Heart left ventricle (tissue), 16 donors: Measurements from ENCODE around the gene XYLT1. TPM values are rescaled to one million over a fixed set of nuclear protein-coding genes. Genes with fewer than 3 reads are reported as not detected.
A peak's percentile ranks its signal among the peaks of the same experiment; 100 is the strongest.

ENCODE experiments used
- ATAC-seq, 4 donors: fragments of 200-7000 bp; cut with Tn5 transposase; one replicate each; pipeline ENCODE4 v1.9.1; 2020 to 2022; ENCODE audit warnings: moderate library complexity in 4 of 4, mild to moderate bottlenecking in 3 of 4, moderate number of reproducible peaks in 1 of 4
- DNase-seq, 5 donors: peaks; one replicate each; pipeline ENCODE4 v3.0.0-alpha.2; 2020
- H3K27ac ChIP-seq, 12 donors: fragments of 200-600 bp; sonication (generic) in 4 of 12; one replicate each; pipeline versions ENCODE4 v1.5.0 to v1.8.0; 2016 to 2022; ENCODE audit warnings: mild to moderate bottlenecking in 2 of 12
- H3K27me3 ChIP-seq, 9 donors: fragments of 200-600 bp; sonication (generic) in 2 of 9; one replicate each; pipeline versions ENCODE4 v1.5.1 to v1.8.0; 2016 to 2022; ENCODE audit warnings: mild to moderate bottlenecking in 3 of 9
- H3K36me3 ChIP-seq, 9 donors: fragments of 200-600 bp; sonication (generic) in 2 of 9; one replicate each; pipeline versions ENCODE4 v1.5.0 to v1.8.0; 2018 to 2022; ENCODE audit warnings: mild to moderate bottlenecking in 2 of 9
- H3K4me1 ChIP-seq, 12 donors: fragments of 200-600 bp; sonication (generic) in 4 of 12; one replicate each; pipeline versions ENCODE4 v1.5.0 to v1.8.0; 2016 to 2022; ENCODE audit warnings: mild to moderate bottlenecking in 3 of 12
- H3K4me3 ChIP-seq, 12 donors: fragments of 200-600 bp; sonication (generic) in 4 of 12; one replicate each; pipeline versions ENCODE4 v1.5.0 to v1.8.0; 2017 to 2022; ENCODE audit warnings: mild to moderate bottlenecking in 9 of 12, moderate library complexity in 4 of 12
- H3K9me3 ChIP-seq, 12 donors: fragments of 200-600 bp; sonication (generic) in 4 of 12; one replicate each; pipeline versions ENCODE4 v1.5.0 to v1.8.0; 2016 to 2022; ENCODE audit warnings: mild to moderate bottlenecking in 1 of 12
- POLR2A ChIP-seq, 2 donors: fragments of 450-650 bp; IDR thresholded peaks; one replicate each; pipeline ENCODE4 v1.6.1; 2017; ENCODE audit warnings: antibody characterized with exemption in 2 of 2, mild to moderate bottlenecking in 2 of 2, moderate library complexity in 2 of 2
- WGBS, 4 donors: extraction: QIAGEN DNeasy Blood & Tissue Kit in 2 of 4; methylation state at CpG; one replicate each; pipeline versions ENCODE4 v1.1.5 to v1.1.7; 2013 to 2018; 5-methylcytosine and 5-hydroxymethylcytosine counted together
- intact Hi-C, 10 donors: fragments of 100-400 bp; cut with DNase I; formaldehyde crosslinking; loops; one replicate each; pipeline versions ENCODE4 v1.11.1 to v1.14.2; 2022
- polyA plus RNA-seq, 2 donors: library from polyadenylated mRNA; stranded (reverse); fragments of 200-250 nt; gene quantifications; one replicate each; pipeline ENCODE4 v1.2.3, GENCODE V29; 2013
- total RNA-seq, 9 donors: library from RNA; depleted of rRNA in 2 of 9; stranded (reverse); fragments of >200 nt in 2 of 9; fragmentation: NEBNext Ultra II Directional in 3 of 9; extraction: Animal tissue kit (Norgen Biotek cat#: 25700) in 3 of 9; gene quantifications; one replicate each; pipeline versions ENCODE4 v1.1.0 to v1.2.4, GENCODE V29; 2016 to 2023
- TF ChIP-seq, protein P1 (sequence below), 12 donors: fragments of 200-600 bp; sonication (generic) in 4 of 12; IDR thresholded peaks; one replicate each; pipeline versions ENCODE4 v1.5.0 to v1.8.0; 2018 to 2022; ENCODE audit warnings: antibody characterized with exemption in 12 of 12, mild to moderate bottlenecking in 5 of 12
- donor health status: ischemic (EF 13 %, LVEDD 7.1; RV severe dilation, severe dysfunction).
- donor health status: healthy with polysubstance abuse.
- donor health status: DM: no; HTN: yes; CAD: no.
- donor health status: DM: no; HTN: no; CAD: no.
- donor health status: ischemic (EF 25% LVEDD 6.9; RV normal size, moderate dysfunction).
- donor health status: ischemic (EF 25% LVEDD 5.7; RV mildly dilated, moderate dysfunction).
- donor health status: healthy.
- donor health status: DM: yes; HTN: yes; CAD: no.
- donor health status: ischemic (EF 35%, LVEDD 5.7; RV mildly dilated, moderate dysfunction).
- donor health status: nonischemic (EF 11% LVEDD 7.7; RV severe dilation, severe dysfunction).
- donor health status: DM: yes; HTN: yes; CAD: no.
- donor health status: PGD.
- donor health status: ischemic (EF 29% LVEDD 5.4; RV normal size, mild dysfunction).
- donor health status: nonischemic (EF 23%, LVEDD 6.1; RV moderate dilation, normal function).

Gene XYLT1
- total and polyA plus RNA-seq, 11 donors: 0.46 to 12.3 (median 2.4) TPM

DNA sequence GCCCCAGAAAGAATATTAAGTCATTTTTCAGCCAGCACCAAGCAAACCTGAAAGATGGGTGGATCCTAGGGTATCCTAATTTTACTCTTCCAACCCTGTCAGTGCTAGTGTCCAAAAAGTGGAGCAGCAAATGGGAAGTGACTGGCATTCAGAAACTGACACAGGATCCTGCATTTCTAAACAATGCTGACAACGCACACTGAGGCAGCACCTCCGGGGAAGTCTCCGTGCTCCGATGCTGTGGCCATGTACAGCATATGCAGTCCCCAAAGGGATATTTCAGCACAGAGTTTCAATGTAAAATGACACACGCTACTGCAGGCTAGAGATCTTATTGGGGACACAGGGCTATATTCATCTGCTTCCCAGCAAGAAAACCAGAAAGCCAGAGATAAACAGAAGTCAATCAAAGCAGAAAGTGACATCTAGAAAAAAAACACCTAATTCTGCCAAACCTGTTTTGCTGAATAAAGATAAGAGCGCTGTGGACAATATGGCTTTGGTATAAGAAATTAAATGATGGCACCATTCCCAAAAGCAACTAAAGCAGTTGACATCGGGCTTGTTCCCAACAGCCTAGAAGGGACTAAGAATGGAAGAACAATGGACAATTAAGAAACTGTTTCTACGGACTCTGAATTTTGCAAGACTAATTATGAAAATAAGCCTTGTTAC lies 17.3 kb downstream of the XYLT1 start:
- no peaks in the 10 kb centered on the region for H3K9me3 ChIP-seq
- 66 to 77% (median 71%) methylated on average over 8 of the region's 8 CpGs for WGBS, 4 donors
- no peaks in the 10 kb centered on the region for H3K36me3 ChIP-seq
- ATAC-seq (no peak), DNase-seq (no peak)
- intact Hi-C loops: loop anchor here in 1 of 10 donors (10.0 kb wide), 1 partner anchor 79 kb away; no protein-coding TSS in a partner anchor
- no peaks in the 10 kb centered on the region for H3K27me3 ChIP-seq
- TF ChIP-seq, protein P1, sequence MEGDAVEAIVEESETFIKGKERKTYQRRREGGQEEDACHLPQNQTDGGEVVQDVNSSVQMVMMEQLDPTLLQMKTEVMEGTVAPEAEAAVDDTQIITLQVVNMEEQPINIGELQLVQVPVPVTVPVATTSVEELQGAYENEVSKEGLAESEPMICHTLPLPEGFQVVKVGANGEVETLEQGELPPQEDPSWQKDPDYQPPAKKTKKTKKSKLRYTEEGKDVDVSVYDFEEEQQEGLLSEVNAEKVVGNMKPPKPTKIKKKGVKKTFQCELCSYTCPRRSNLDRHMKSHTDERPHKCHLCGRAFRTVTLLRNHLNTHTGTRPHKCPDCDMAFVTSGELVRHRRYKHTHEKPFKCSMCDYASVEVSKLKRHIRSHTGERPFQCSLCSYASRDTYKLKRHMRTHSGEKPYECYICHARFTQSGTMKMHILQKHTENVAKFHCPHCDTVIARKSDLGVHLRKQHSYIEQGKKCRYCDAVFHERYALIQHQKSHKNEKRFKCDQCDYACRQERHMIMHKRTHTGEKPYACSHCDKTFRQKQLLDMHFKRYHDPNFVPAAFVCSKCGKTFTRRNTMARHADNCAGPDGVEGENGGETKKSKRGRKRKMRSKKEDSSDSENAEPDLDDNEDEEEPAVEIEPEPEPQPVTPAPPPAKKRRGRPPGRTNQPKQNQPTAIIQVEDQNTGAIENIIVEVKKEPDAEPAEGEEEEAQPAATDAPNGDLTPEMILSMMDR (IDR thresholded peaks at IDR 0.05): no peak
- peaks cover 0 to 38% (median 0%) of the 10 kb centered on the region in 12 donors for H3K4me1 ChIP-seq
- no peak overlapping the region for H3K4me3 ChIP-seq
- H3K27ac ChIP-seq: no peak overlapping the region

DNA sequence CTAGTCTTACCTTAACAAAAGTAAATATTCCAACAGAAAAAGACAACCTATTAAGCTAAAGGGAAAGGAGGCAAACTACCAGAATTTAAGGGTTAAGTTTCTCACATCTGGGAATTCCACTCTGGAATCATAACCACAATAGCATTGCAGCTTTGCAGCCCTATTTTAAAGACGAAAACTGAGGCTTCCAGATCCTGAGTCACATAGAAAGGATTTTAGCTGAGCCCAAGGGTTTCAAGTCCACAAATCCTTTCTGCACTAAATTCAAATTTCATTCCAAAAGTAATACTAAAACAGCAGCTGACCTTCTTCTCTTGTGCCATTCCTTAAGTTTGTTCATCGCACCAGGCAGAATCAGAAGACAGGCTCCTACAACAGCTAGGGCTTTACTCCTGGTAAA lies 17.8 kb downstream of the XYLT1 start:
- DNase-seq (no peak), ATAC-seq (no peak)
- Histone ChIP-seq H3K27ac (no peak overlapping the region), H3K27me3 (no peaks in the 10 kb centered on the region), H3K9me3 (no peaks in the 10 kb centered on the region), H3K4me1 (peaks cover 0 to 43% (median 0%) of the 10 kb centered on the region in 12 donors), H3K36me3 (no peaks in the 10 kb centered on the region), H3K4me3 (no peak overlapping the region)
- WGBS, 4 donors: 74 to 90% (median 79%) methylated on average over 2 of the region's 2 CpGs
- TF ChIP-seq, protein P1 (IDR thresholded peaks at IDR 0.05): no peak
- TF ChIP-seq POLR2A (IDR thresholded peaks at IDR 0.05): no peak
- intact Hi-C loops: loop anchor here in 1 of 10 donors (10.0 kb wide), 1 partner anchor 78 kb away; no protein-coding TSS in a partner anchor

DNA sequence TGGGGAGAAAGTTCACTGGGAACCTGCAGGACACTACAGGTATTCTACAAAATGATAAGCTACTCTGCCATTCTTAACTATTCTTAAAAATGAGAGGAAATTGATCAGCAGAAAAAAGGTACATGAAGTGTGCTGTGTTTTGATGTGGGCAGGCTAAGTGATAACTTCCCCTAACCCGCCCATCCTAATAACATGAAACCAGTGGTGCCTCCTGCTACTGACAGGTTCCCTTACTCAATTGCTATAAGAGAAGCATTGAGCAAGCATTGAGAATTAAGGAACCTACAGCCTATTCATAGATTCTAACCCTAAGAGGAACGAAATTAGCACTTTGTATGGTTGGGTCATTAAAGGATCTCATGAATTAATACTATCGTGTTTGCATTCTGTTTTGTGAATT lies 18.9 kb downstream of the XYLT1 start:
- Histone ChIP-seq H3K27ac (no peak overlapping the region), H3K27me3 (no peaks in the 10 kb centered on the region), H3K4me3 (no peak overlapping the region), H3K36me3 (no peaks in the 10 kb centered on the region), H3K9me3 (no peaks in the 10 kb centered on the region), H3K4me1 (peaks cover 0 to 47% (median 6%) of the 10 kb centered on the region in 12 donors)
- TF ChIP-seq, protein P1 (IDR thresholded peaks at IDR 0.05): no peak
- TF ChIP-seq POLR2A (IDR thresholded peaks at IDR 0.05): no peak
- intact Hi-C loops: loop anchor here in 1 of 10 donors (10.0 kb wide), 1 partner anchor 77 kb away; no protein-coding TSS in a partner anchor
- DNase-seq (no peak), ATAC-seq (peak in 2 of 4 donors; percentile 47 to 56)
- WGBS, 4 donors: 90 to 96% (median 93%) methylated on average over 3 of the region's 3 CpGs

DNA sequence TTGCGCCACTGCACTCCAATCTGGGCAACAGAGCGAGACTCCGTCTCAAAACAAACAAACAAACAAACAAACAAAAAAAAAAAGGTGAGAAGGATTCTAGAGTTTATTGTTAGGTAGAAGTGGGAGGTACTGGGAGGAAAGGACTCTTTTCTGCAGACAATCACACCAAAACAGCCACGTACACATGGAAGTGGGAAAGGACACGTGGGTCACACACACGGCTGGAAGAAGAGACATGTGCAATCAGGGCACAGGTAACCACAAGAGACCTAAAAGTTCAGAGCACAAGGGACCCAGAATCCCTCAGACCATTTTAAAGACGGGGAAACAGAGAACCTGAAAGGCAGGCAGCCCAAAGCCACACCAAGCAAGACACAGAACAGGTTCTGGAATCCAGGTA lies 20.5 kb downstream of the XYLT1 start:
- intact Hi-C loops: loop anchor here in 1 of 10 donors (10.0 kb wide), 1 partner anchor 75 kb away; no protein-coding TSS in a partner anchor
- WGBS, 4 donors: 88 to 94% (median 94%) methylated on average over 7 of the region's 7 CpGs
- no peak for ATAC-seq

More for the DNA sequence above, 20.5 kb downstream of the XYLT1 start:
- no peak overlapping the region for H3K4me3 ChIP-seq
- H3K27me3 ChIP-seq: no peaks in the 10 kb centered on the region
- no peak overlapping the region for H3K27ac ChIP-seq
- no peak for DNase-seq
- TF ChIP-seq POLR2A (IDR thresholded peaks at IDR 0.05): no peak
- TF ChIP-seq, protein P1 (IDR thresholded peaks at IDR 0.05): no peak
- peaks cover 0 to 54% (median 11%) of the 10 kb centered on the region in 12 donors for H3K4me1 ChIP-seq
- H3K9me3 ChIP-seq: no peaks in the 10 kb centered on the region
- no peaks in the 10 kb centered on the region for H3K36me3 ChIP-seq
